HG02884 (cell line): ENCODE measurements around the gene ADAM8.
"Not testable (repeated sequence)": the region's sequence is repeated elsewhere in the genome, so short reads cannot be mapped to it uniquely, and the experiment has no call there.

Source experiments
- ATAC-seq: cut with Tn5 transposase; IDR thresholded peaks from one replicate; pipeline ENCODE4 v1.9.1; 2021; ENCODE audit warnings: mild to moderate bottlenecking, moderate library complexity; ENCODE audit not compliant: unreplicated experiment

Gene ADAM8

GRCh38 chr10:133234796-133235195, 41.9 kb downstream of the ADAM8 start:
- not testable (repeated sequence) for ATAC-seq

- ATAC-seq: no peak
These were observed 44.6 kb downstream of the ADAM8 start for GRCh38 chr10:133231946-133232574.

- no peak for ATAC-seq
These were observed 45.3 kb downstream of the ADAM8 start for GRCh38 chr10:133231244-133231945.

- no peak for ATAC-seq
These were observed 46.1 kb downstream of the ADAM8 start for GRCh38 chr10:133230387-133231195.

GRCh38 chr10:133230044-133230361, 46.7 kb downstream of the ADAM8 start, which contains the start of gene UTF1:
UTF1 (plus strand) TSS chr10:133230217; CDS start chr10:133230289, 72 bp downstream.
- ATAC-seq: no peak

- ATAC-seq: no peak
These were observed 47.2 kb downstream of the ADAM8 start for GRCh38 chr10:133229265-133230043.

GRCh38 chr10:133227256-133227655, 49.4 kb downstream of the ADAM8 start:
- no peak for ATAC-seq

DNA sequence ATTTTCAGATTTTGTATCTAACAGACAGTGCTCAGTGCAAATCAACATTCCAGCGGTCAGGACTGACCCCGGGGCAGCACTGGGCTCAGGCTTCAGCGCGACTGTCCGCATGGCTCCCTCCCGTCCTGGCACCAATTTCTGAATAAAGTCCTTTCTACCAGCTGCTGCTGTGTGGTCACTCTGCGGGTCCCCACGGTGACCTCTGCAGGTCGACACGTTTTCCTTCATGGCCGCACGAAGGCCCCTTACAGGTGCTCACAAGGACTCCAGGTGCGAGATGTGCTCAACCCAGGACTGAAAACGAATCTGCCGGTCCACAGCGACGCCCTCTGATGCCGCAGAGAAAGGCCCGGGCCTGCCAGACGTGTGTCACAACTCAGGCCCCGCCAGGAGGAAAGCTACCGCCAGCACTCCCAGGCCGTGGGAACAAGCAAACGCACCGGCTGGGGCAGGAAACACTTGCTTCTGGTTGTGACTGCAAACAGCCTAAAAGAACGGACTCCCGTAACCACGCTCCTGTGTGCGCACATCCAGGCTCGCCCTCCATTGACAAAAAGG, 50.3 kb downstream of the ADAM8 start:
- no peak for ATAC-seq

DNA sequence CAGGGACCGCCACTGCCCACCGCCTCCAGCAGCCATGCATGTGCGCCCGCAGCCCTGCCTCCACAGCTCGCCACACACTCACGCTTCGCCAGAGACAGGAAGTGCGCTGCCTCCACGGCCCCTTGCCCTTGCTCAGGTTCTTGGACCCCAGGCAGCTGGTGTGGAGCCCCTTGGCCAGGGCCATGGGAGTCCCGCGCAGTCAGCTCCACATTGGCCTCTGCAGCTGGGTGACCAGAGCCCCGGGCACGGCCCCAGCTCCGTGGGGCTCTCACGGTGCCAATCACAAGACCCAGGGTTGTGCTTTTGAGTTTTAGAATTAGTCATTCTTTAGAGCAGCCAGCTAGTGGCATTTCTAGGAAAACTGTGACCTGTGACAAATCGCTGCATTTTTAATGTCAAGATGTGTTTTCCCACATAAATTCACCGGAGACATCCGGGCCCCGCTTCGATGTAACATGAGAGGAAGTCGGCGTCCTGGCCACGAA, 50.9 kb downstream of the ADAM8 start:
- no peak for ATAC-seq

DNA sequence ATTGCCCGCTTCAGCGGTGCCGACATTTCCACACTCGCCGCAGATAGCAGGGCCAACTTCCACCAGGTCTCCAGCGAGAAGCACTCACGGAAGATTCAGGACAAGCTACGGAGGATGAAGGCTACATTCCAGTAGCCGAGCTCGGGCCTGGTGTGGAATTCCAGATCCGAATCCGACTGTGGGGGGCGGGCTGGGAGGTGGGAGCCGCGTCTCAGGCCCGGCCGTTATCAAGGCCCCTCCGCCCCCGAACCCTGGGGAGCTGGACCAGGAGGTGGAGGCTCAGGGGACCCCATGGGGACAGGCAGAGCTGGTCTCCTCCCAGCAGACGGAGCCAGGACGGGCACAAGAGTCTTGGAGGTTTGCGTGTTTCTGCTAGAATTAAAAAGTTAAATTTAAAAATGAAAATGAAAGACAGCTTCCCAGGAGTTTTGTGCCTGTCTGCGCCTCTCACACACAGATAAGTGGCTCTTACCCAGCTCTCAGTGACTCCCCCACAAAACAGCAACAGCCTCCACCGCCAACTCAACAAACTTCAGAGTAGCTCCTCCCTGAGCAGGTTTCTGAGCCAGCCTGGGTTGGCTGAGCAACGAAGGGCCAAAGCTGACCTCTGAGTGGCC, 51.8 kb downstream of the ADAM8 start:
- no peak for ATAC-seq

- no peak for ATAC-seq
These were observed 52.6 kb downstream of the ADAM8 start for GRCh38 chr10:133224076-133224475.

- not testable (repeated sequence) for ATAC-seq
These were observed 54.9 kb downstream of the ADAM8 start for GRCh38 chr10:133221756-133222155.

GRCh38 chr10:133221331-133221730, 55.3 kb downstream of the ADAM8 start:
- no peak for ATAC-seq

DNA sequence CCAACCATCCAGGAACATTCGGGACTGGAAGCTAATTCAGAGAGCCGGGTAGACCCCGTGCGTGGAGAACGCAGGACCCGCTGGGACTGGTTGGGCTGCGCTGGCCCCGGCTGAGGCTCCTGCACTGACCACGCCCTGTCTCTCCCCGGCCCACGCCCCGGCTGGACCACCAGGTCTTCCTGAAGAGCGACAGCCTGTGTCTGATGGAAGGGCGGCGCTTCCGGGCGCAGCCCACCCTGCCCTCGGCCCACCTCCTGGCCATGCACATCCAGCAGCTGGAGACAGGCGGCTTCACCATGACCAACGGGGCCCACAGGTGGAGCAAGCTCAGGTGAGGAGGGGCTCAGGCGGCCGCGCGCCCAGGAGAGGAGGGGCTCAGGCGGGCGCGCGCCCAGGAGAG, 56.9 kb downstream of the ADAM8 start:
- no peak for ATAC-seq

GRCh38 chr10:133218891-133219290, 57.8 kb downstream of the ADAM8 start:
- no peak for ATAC-seq

GRCh38 chr10:133217800-133218589, 58.7 kb downstream of the ADAM8 start:
- no peak for ATAC-seq

DNA sequence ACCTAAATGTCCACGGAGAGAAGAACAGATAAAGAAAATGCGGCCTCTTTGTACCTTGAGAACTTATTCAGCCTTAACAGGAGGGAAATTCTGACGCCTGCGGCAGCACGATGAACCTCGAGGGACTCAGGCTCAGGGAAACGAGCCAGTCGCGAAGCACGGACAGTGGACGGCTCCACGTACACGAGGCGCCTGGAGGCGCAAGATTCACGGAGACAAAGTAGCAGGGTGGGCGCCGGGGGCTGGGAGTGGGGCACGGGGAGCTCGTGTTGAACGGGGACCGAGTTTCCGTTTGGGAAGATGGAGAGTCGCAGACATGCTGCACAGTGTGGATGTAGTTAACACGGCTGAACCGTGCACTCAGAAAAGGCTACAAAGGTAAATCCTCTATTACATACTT, 59.9 kb downstream of the ADAM8 start:
- ATAC-seq: no peak

DNA sequence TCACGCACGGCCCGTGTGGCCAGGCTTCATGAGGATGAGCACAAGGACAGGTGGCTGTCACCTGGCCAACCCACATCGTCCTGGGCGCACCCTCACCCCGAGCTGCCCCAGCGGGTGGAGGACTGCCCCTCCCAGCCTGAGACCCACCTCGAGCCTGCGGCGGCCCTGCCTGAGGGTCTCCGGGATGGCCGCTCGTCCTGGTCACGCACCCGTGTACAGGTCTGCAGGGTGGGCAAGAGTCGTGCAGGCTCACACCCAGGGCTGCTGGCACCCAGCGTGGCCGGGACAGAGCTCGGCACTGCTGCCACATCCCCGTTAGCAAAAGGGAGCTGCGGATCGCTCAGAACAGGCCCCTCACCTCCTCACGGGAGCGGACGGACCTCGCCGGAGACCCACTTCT, 61.1 kb downstream of the ADAM8 start:
- no peak for ATAC-seq
